Measurements from ENCODE around the gene GLRA2.

- TF ChIP-seq CTCF (IDR thresholded peaks at IDR 0.05) (no peak), POLR2A (IDR thresholded peaks at IDR 0.05) (no peak)
Observed at GRCh38 chrX:14779580-14779979, 250.2 kb downstream of the GLRA2 start.
